ENCODE data around the gene EEF1A2.

The EEF1A2 gene

DNA sequence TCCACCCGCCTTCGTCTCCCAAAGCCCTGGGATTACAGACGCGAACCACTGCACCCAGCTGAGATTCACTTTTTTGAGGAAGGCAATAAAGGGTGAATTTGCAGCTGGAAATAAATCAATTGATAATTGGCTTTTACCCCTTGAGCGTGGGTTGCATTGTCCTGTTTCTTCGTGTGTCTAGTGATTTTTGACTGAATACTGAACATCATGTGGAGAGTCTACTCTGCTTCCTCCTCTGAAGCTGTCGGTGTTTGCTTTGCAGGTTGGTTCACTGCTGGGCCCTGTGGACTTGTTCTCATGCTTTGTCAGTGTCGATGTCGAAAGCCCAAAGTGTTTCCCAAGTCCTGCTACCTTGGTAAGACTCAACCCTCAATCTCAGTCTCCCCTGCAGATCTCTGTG lies 5.8 kb upstream of the EEF1A2 start:
- no peak for TF ChIP-seq CTCF (IDR thresholded peaks at IDR 0.05; ENCODE audit: insufficient read depth, low read depth, low read length, missing control alignments)
- DNase-seq (ENCODE audit: low read depth): no peak
- no peak overlapping the region for H3K4me3 ChIP-seq (ENCODE audit: low read depth, low read length)

GRCh38 chr20:63503524-63503923 lies 4.6 kb upstream of the EEF1A2 start:
- DNase-seq (ENCODE audit: low read depth): no peak
- no peak for TF ChIP-seq CTCF (IDR thresholded peaks at IDR 0.05; ENCODE audit: insufficient read depth, low read depth, low read length, missing control alignments)
- H3K4me3 ChIP-seq (ENCODE audit: low read depth, low read length): no peak overlapping the region

DNA sequence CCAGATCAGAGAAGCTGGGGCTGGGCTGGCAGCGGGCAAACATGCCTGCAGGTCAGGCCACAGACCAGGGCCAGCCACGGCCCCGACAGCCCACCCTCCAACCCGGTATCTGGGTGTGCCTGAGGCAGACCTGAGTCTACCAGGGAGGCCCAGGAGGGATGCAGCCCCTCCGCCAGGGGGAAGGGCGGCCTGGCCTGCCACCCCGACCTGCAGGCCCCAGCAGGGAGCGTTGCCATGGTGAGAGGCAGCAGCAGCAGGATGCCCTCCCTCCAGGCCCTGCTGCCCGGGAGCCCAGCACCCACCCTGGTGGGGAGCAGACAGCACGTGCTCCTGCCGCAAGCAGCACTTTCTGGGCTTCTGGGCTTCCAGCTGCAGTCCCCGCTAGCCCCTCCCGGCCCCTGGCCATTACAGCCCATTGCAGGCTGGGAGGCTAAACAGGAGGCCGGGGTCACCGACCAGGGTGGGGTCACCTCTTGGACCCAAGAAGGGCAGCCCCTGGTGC lies 3.8 kb upstream of the EEF1A2 start:
- no peak overlapping the region for H3K4me3 ChIP-seq (ENCODE audit: low read depth, low read length)
- DNase-seq (ENCODE audit: low read depth): no peak
- no peak for TF ChIP-seq CTCF (IDR thresholded peaks at IDR 0.05; ENCODE audit: insufficient read depth, low read depth, low read length, missing control alignments)

GRCh38 chr20:63501818-63502670 lies 3.2 kb upstream of the EEF1A2 start:
- no peak for DNase-seq (ENCODE audit: low read depth)
- no peak for TF ChIP-seq CTCF (IDR thresholded peaks at IDR 0.05; ENCODE audit: insufficient read depth, low read depth, low read length, missing control alignments)
- H3K4me3 ChIP-seq (ENCODE audit: low read depth, low read length): no peak overlapping the region

DNA sequence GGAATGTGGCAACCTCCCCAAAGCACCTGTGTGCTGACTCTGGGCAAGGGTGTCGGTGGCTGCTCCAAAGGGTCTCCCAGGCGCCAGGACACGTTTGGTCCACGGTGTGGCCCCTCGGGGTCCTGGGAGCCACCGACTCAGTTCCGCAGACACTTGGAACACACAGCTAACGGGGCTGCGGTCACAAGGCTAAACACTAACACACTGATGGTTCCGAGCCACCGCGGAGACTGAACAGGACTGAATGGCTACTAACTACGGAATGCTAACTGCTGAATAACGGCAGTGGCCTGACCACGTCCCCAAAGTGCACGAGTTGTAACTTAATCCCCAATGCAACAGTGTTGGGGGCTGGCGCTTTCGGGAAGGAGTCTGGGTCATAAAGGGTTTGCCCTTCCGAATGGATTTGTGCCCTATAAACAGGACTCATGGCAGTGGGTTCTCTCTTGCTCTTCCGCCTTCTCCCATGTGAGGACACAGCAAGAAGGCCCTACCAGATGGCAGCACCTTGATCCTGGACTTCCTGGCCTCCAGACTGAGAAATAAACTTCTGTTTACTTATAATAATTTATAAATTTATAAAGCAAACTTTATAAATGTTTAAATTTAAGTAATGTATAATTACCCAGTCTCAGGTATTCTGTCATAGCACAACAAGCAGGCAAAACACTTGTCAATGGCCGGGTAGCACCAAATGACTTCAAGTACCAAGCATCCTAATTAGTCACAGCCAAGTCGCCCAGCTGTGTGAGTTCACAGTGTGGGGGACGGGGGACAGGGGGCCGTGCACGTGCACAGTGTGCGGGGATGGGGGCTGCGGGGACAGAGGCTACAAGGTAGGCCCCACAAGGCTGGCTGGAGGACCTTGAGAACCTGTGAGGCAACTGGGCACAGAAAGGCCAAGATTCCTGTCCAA lies 2.3 kb upstream of the EEF1A2 start:
- TF ChIP-seq CTCF (IDR thresholded peaks at IDR 0.05; ENCODE audit: insufficient read depth, low read depth, low read length, missing control alignments): no peak
- DNase-seq (ENCODE audit: low read depth): no peak
- no peak overlapping the region for H3K4me3 ChIP-seq (ENCODE audit: low read depth, low read length)

GRCh38 chr20:63500151-63500901 lies 1.4 kb upstream of the EEF1A2 start:
- no peak overlapping the region for H3K4me3 ChIP-seq (ENCODE audit: low read depth, low read length)
- no peak for TF ChIP-seq CTCF (IDR thresholded peaks at IDR 0.05; ENCODE audit: insufficient read depth, low read depth, low read length, missing control alignments)
- no peak for DNase-seq (ENCODE audit: low read depth)
